Measurements from ENCODE around the gene SLC25A46. TPM values are rescaled to one million over a fixed set of nuclear protein-coding genes. Genes with fewer than 3 reads are reported as not detected.

SLC25A46 gene
- total and polyA plus RNA-seq, 3 experiments from 2014 or later = 23.8 to 50.9 (median 46.4) TPM

- Mint-ChIP-seq H3K4me3 (peak overlapping the region in 2 of 7 donors; percentile 10 to 53), H3K4me1 (peaks cover 26 to 45% (median 34%) of the 10 kb centered on the region in 3 donors), H3K27ac (peak overlapping the region in 1 of 8 donors; percentile 52), H3K36me3 (peaks cover 0 to 12% (median 10%) of the 10 kb centered on the region in 3 donors), H3K27me3 (peaks cover 8 to 28% of the 10 kb centered on the region in 2 donors), H3K9me3 (peaks cover 0 to 6% (median 0%) of the 10 kb centered on the region in 5 donors)
- Histone ChIP-seq H3K27ac (ENCODE audit: low read depth, low read length) (no peak overlapping the region), H3K4me3 (ENCODE audit: low read length) (no peak overlapping the region), H3K36me3 (ENCODE audit: insufficient read depth, low read length) (no peaks in the 10 kb centered on the region), H3K4me1 (ENCODE audit: insufficient read depth, low read length) (peaks cover 17% of the 10 kb centered on the region), H3K9me3 (ENCODE audit: low read length) (no peaks in the 10 kb centered on the region), H3K27me3 (ENCODE audit: insufficient read depth, low read length, poor library complexity, severe bottlenecking) (no peaks in the 10 kb centered on the region)
- POLR2A ChIA-PET = no interaction called here
- no peak for DNase-seq
- CTCF ChIA-PET = no interaction called here
Measured at GRCh38 chr5:110736753-110737152, 2.1 kb upstream of the SLC25A46 start.

DNA sequence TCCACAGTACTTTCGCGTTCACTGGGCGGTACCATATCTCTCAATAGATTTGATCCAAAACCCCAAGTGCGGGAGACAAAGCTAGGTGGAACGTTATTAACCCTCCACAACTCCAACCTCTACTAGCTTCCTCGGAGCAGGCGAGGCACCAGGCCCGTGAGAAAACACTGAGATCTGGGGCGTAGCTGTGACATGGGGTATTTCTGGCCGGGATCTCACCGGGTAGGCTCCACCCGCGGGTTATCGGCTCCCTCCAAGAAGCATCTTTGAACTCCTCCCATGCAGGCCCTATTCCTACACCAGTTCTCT is 350 bp upstream of the SLC25A46 start:
- Mint-ChIP-seq H3K36me3 (peaks cover 0 to 15% (median under 1%) of the 10 kb centered on the region in 3 donors), H3K4me1 (peaks cover 31 to 53% (median 44%) of the 10 kb centered on the region in 3 donors), H3K27ac (peak overlapping the region; percentile 96 to 100 (median 99)), H3K9me3 (peaks cover 0 to 2% (median 0%) of the 10 kb centered on the region in 5 donors), H3K4me3 (peak overlapping the region; percentile 93 to 99 (median 97)), H3K27me3 (peaks cover 3 to 17% of the 10 kb centered on the region in 2 donors)
- peak overlapping the region; percentile 75 for H3K4me3 ChIP-seq (ENCODE audit: low read length)
- ChIA-PET POLR2A (interaction anchor here (1.0 to 1.6 kb wide), 3 partner anchors 12 to 1049 kb away, joined by 4 to 7 read pairs (median 6); partner anchors contain the start of genes MAN2A1 and TMEM232), CTCF (interaction anchor here (1.0 to 1.6 kb wide), 4 partner anchors 12 to 793 kb away, joined by 3 to 5 read pairs (median 3); partner anchors contain the start of genes TMEM232 and WDR36)
- DNase-seq = peak in 2 of 5 donors; percentile 60 to 83
- peak overlapping the region; percentile 85 for H3K27ac ChIP-seq (ENCODE audit: low read depth, low read length)
- no peaks in the 10 kb centered on the region for H3K27me3 ChIP-seq (ENCODE audit: insufficient read depth, low read length, poor library complexity, severe bottlenecking)
- no peaks in the 10 kb centered on the region for H3K36me3 ChIP-seq (ENCODE audit: insufficient read depth, low read length)
- no peaks in the 10 kb centered on the region for H3K9me3 ChIP-seq (ENCODE audit: low read length)
- H3K4me1 ChIP-seq (ENCODE audit: insufficient read depth, low read length) = peaks cover 17% of the 10 kb centered on the region

DNA sequence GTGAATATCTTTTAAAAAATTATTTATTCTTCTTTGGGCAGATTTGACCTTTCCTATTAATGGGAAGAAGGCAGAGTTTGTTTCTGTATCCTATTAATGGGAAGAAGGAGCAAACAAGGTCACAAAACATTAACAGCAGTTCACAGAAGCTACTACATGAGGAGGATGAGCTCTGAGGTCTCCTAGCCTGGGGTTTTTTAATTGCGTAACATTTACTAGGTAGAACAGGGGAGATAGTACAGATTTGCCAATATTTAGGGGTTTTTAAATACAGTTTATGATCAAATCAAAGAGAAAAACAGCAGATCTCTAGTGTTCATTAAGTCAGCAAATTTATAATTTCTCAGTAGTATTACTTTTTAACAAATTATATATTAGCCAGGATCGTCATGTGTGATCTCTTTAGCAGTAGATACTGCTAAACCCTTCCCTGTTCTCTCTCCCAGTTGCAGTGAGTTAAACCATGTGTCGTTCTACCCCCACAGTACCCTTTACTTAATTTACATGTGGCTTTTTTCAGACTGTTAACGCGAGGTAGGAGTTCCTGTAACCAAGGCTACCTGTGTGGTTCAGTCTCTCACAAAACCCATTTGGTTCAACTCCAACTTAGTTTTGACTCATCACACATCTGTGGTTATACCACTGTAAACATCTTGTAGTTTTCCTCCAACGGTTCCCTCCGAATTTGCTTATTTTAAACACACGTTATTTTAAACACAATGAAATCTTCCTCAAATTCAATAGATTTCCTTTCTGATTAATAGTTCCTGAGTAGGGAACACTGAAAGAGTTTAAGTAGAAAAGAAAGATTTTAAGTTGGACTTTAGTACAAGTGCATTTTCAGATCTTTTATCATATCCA is 13.3 kb downstream of the SLC25A46 start:
- peaks cover 37 to 70% (median 50%) of the 10 kb centered on the region in 3 donors for H3K4me1 Mint-ChIP-seq
- no peak overlapping the region for H3K4me3 ChIP-seq (ENCODE audit: low read length)

GRCh38 chr5:110752953-110753352 is 14.1 kb downstream of the SLC25A46 start:
- Histone ChIP-seq H3K4me1 (ENCODE audit: insufficient read depth, low read length) (peaks cover 7% of the 10 kb centered on the region), H3K36me3 (ENCODE audit: insufficient read depth, low read length) (peaks cover 4% of the 10 kb centered on the region), H3K4me3 (ENCODE audit: low read length) (no peak overlapping the region), H3K27ac (ENCODE audit: low read depth, low read length) (no peak overlapping the region), H3K9me3 (ENCODE audit: low read length) (no peaks in the 10 kb centered on the region), H3K27me3 (ENCODE audit: insufficient read depth, low read length, poor library complexity, severe bottlenecking) (no peaks in the 10 kb centered on the region)
- Mint-ChIP-seq H3K27ac (peak overlapping the region in 7 of 8 donors; percentile 67 to 97 (median 77)), H3K4me3 (peak overlapping the region in 2 of 7 donors; percentile 25 to 39), H3K36me3 (peaks cover 0 to 46% (median 27%) of the 10 kb centered on the region in 3 donors), H3K27me3 (no peaks in the 10 kb centered on the region), H3K9me3 (no peaks in the 10 kb centered on the region), H3K4me1 (peaks cover 34 to 64% (median 52%) of the 10 kb centered on the region in 3 donors)
- POLR2A ChIA-PET = interaction anchor here (1.2 kb wide), 1 partner anchor 14 kb away, joined by 6 read pairs; the partner anchor contains the start of gene SLC25A46
- CTCF ChIA-PET = no interaction called here
- DNase-seq = no peak

More for the DNA sequence above, 13.3 kb downstream of the SLC25A46 start:
- Histone ChIP-seq H3K27ac (ENCODE audit: low read depth, low read length) (no peak overlapping the region), H3K4me1 (ENCODE audit: insufficient read depth, low read length) (peaks cover 7% of the 10 kb centered on the region), H3K36me3 (ENCODE audit: insufficient read depth, low read length) (peaks cover under 1% of the 10 kb centered on the region), H3K9me3 (ENCODE audit: low read length) (no peaks in the 10 kb centered on the region), H3K27me3 (ENCODE audit: insufficient read depth, low read length, poor library complexity, severe bottlenecking) (no peaks in the 10 kb centered on the region)
- Mint-ChIP-seq H3K9me3 (no peaks in the 10 kb centered on the region), H3K36me3 (peaks cover 0 to 50% (median 28%) of the 10 kb centered on the region in 3 donors), H3K27ac (peak overlapping the region; percentile 41 to 97 (median 74)), H3K4me3 (peak overlapping the region in 5 of 7 donors; percentile 3 to 30 (median 25)), H3K27me3 (no peaks in the 10 kb centered on the region)
- ChIA-PET CTCF (no interaction called here), POLR2A (no interaction called here)
- DNase-seq = peak in 3 of 5 donors; percentile 35 to 66 (median 38)

DNA sequence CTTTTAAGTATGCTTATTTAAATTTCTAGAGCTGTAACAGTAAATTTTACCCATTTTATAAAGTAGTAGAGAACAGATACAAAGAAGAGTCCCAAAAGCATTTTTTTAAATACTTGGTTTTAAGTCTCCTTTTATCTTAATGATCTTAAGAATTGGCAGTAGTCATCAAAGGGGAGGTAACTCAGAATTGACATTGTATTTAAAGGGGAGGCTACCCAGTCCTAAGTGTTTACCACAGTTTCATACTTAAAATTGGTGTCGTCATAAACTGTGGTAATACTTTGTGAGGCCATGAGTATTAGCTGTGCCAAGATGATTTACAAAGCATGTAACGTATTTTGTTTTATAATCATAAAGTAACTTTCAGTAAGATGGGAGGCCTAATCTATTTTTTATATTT is 14.8 kb downstream of the SLC25A46 start:
- Mint-ChIP-seq H3K9me3 (no peaks in the 10 kb centered on the region), H3K27me3 (no peaks in the 10 kb centered on the region), H3K36me3 (peaks cover 0 to 41% (median 28%) of the 10 kb centered on the region in 3 donors), H3K27ac (peak overlapping the region in 5 of 8 donors; percentile 11 to 97 (median 24)), H3K4me3 (no peak overlapping the region), H3K4me1 (peaks cover 34 to 62% (median 52%) of the 10 kb centered on the region in 3 donors)
- POLR2A ChIA-PET = interaction anchor here (1.2 kb wide), 1 partner anchor 15 kb away, joined by 6 read pairs; the partner anchor contains the start of gene SLC25A46
- Histone ChIP-seq H3K4me3 (ENCODE audit: low read length) (no peak overlapping the region), H3K9me3 (ENCODE audit: low read length) (no peaks in the 10 kb centered on the region), H3K27ac (ENCODE audit: low read depth, low read length) (no peak overlapping the region), H3K4me1 (ENCODE audit: insufficient read depth, low read length) (peaks cover 7% of the 10 kb centered on the region), H3K27me3 (ENCODE audit: insufficient read depth, low read length, poor library complexity, severe bottlenecking) (no peaks in the 10 kb centered on the region), H3K36me3 (ENCODE audit: insufficient read depth, low read length) (peaks cover 5% of the 10 kb centered on the region)
- CTCF ChIA-PET = no interaction called here
- no peak for DNase-seq

DNA sequence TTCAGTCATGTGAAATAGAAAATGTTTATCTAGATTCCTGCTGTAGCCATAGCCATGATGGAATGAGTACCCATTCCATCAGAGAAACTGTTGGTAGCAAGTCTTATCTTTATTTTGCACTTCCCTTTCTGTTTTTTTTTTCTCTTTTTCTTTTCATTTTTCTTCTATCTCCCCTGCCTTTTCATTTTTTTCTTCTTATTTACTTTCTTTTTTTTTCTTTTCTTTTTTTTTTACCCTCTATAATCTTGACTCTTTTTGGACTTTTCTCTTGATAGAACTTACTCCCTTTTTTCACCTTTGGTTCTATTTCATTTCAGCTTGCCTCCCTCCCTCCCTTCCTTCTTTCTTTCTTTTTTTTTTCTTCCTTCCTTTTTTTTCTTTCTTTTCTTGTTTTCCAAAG is 15.4 kb downstream of the SLC25A46 start:
- Histone ChIP-seq H3K9me3 (ENCODE audit: low read length) (no peaks in the 10 kb centered on the region), H3K27ac (ENCODE audit: low read depth, low read length) (no peak overlapping the region), H3K27me3 (ENCODE audit: insufficient read depth, low read length, poor library complexity, severe bottlenecking) (no peaks in the 10 kb centered on the region), H3K4me1 (ENCODE audit: insufficient read depth, low read length) (peaks cover 7% of the 10 kb centered on the region), H3K4me3 (ENCODE audit: low read length) (no peak overlapping the region), H3K36me3 (ENCODE audit: insufficient read depth, low read length) (peaks cover 5% of the 10 kb centered on the region)
- Mint-ChIP-seq H3K27ac (peak overlapping the region in 7 of 8 donors; percentile 11 to 93 (median 41)), H3K27me3 (no peaks in the 10 kb centered on the region), H3K9me3 (no peaks in the 10 kb centered on the region), H3K4me3 (no peak overlapping the region), H3K4me1 (peaks cover 32 to 57% (median 49%) of the 10 kb centered on the region in 3 donors), H3K36me3 (peaks cover 0 to 35% (median 23%) of the 10 kb centered on the region in 3 donors)
- POLR2A ChIA-PET = interaction anchor here (1.2 kb wide), 1 partner anchor 16 kb away, joined by 6 read pairs; the partner anchor contains the start of gene SLC25A46
- DNase-seq = no peak
- CTCF ChIA-PET = no interaction called here

DNA sequence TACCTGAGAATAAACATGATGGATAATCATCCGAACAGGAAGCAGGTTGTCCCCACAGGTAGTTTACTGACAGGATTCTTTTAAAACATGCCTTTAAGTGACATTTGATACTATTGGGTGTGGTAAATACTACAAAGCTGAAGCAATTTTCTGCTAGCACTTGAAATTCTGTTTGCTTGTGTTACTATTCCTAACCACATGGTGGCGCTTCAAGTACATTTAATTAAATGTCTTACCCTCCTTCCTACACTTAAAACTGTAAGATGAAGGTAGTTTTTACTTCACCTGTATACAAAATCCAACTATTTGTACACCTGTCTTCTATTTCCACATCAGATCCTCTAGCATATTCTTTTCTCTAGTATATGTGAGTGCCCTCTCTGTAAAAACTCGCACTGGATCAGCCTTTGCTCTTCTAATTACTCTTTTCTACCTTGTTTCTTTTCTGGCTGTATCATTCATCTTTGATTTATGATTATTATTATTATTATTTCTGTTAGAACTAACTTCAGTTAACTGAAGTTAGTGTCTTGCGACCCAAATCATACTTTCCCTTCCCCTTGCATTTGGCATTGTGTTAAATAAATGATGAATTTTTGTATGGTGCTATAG is 18.4 kb downstream of the SLC25A46 start:
- Mint-ChIP-seq H3K27ac (peak overlapping the region in 3 of 8 donors; percentile 4 to 56 (median 25)), H3K4me1 (peaks cover 18 to 32% (median 30%) of the 10 kb centered on the region in 3 donors), H3K36me3 (peaks cover 0 to 21% (median 17%) of the 10 kb centered on the region in 3 donors), H3K9me3 (no peaks in the 10 kb centered on the region), H3K27me3 (no peaks in the 10 kb centered on the region), H3K4me3 (no peak overlapping the region)
- POLR2A ChIA-PET = no interaction called here
- Histone ChIP-seq H3K4me1 (ENCODE audit: insufficient read depth, low read length) (peaks cover 2% of the 10 kb centered on the region), H3K27ac (ENCODE audit: low read depth, low read length) (no peak overlapping the region), H3K27me3 (ENCODE audit: insufficient read depth, low read length, poor library complexity, severe bottlenecking) (no peaks in the 10 kb centered on the region), H3K9me3 (ENCODE audit: low read length) (no peaks in the 10 kb centered on the region), H3K4me3 (ENCODE audit: low read length) (no peak overlapping the region), H3K36me3 (ENCODE audit: insufficient read depth, low read length) (peaks cover 20% of the 10 kb centered on the region)
- DNase-seq = peak in 2 of 5 donors; percentile 2 to 24
- CTCF ChIA-PET = interaction anchor here (1.0 to 1.4 kb wide), 2 partner anchors 18 to 335 kb away, joined by 3 to 4 read pairs; partner anchors contain the start of genes SLC25A46 and WDR36

Measured in CD8-positive, alpha-beta memory T cell (primary cell).